Activated naive CD4-positive, alpha-beta T cell treated with anti-CD3 and anti-CD28 coated beads for 36 hours (primary cell): Measurements from ENCODE around the gene GNAQ. TPM values are rescaled to one million over a fixed set of nuclear protein-coding genes. Genes with fewer than 3 reads are reported as not detected.

Experiments
- CTCF ChIA-PET: fragments of 350-600 bp; sonication (Branson Sonifier 250); formaldehyde crosslinking; loops from one replicate; lab custom pipeline; 2021; ENCODE audit warnings: antibody characterized with exemption; lab: Charles Lee
- DNase-seq: peaks from one replicate; pipeline ENCODE4 v3.0.0-alpha.2; 2020
- H3K27ac Mint-ChIP-seq: one replicate; pipeline ENCODE4 v1.8.0; 2021; ENCODE audit warnings: mild to moderate bottlenecking, mixed read lengths
- H3K27me3 Mint-ChIP-seq: one replicate; pipeline ENCODE4 v1.8.0; 2021; ENCODE audit warnings: low read depth, mixed read lengths
- H3K36me3 Mint-ChIP-seq: one replicate; pipeline ENCODE4 v1.8.0; 2021; ENCODE audit warnings: low read depth, mixed read lengths
- H3K4me1 Mint-ChIP-seq: one replicate; pipeline ENCODE4 v1.8.0; 2021; ENCODE audit warnings: low read depth, mixed read lengths
- H3K4me3 Mint-ChIP-seq: one replicate; pipeline ENCODE4 v1.8.0; 2021; ENCODE audit warnings: mild to moderate bottlenecking, moderate library complexity, mixed read lengths
- H3K9me3 Mint-ChIP-seq: one replicate; pipeline ENCODE4 v1.8.0; 2021; ENCODE audit warnings: mixed read lengths
- intact Hi-C: fragments of 100-400 bp; cut with micrococcal nuclease; formaldehyde crosslinking; loops from one replicate; pipeline ENCODE4 v1.15.1; 2023
- total RNA-seq, 2 experiments: library from RNA; stranded (reverse); gene quantifications; one replicate each; pipeline ENCODE4 v1.2.3, GENCODE V29; 2021

The GNAQ gene
- total RNA-seq, 2 experiments from 2014 or later = 22.4 to 22.7 TPM

GRCh38 chr9:77933019-77933418 is 98.6 kb downstream of the GNAQ start:
- H3K4me1 Mint-ChIP-seq = peaks cover 12% of the 10 kb centered on the region
- no peak overlapping the region for H3K4me3 Mint-ChIP-seq
- no peaks in the 10 kb centered on the region for H3K9me3 Mint-ChIP-seq
- intact Hi-C loops = no loop called here
- H3K27me3 Mint-ChIP-seq = no peaks in the 10 kb centered on the region
- no peak overlapping the region for H3K27ac Mint-ChIP-seq
- DNase-seq = no peak
- CTCF ChIA-PET = no interaction called here
- H3K36me3 Mint-ChIP-seq = peaks cover 8% of the 10 kb centered on the region

- Mint-ChIP-seq H3K27ac (no peak overlapping the region), H3K27me3 (no peaks in the 10 kb centered on the region)
- CTCF ChIA-PET = no interaction called here
Measured at GRCh38 chr9:77929942-77930341, 101.7 kb downstream of the GNAQ start.

GRCh38 chr9:77927265-77927664 is 104.3 kb downstream of the GNAQ start:
- DNase-seq = no peak
- no peak overlapping the region for H3K27ac Mint-ChIP-seq
- H3K36me3 Mint-ChIP-seq = peaks cover under 1% of the 10 kb centered on the region
- H3K9me3 Mint-ChIP-seq = no peaks in the 10 kb centered on the region
- no peak overlapping the region for H3K4me3 Mint-ChIP-seq
- intact Hi-C loops = loop anchor here (5.0 kb wide), 1 partner anchor 35 kb away; no protein-coding TSS in a partner anchor
- H3K4me1 Mint-ChIP-seq = peaks cover 15% of the 10 kb centered on the region
- CTCF ChIA-PET = interaction anchor here (0.5 kb wide), 1 partner anchor 148 kb away, joined by 4 read pairs; no protein-coding TSS in a partner anchor
- no peaks in the 10 kb centered on the region for H3K27me3 Mint-ChIP-seq

More at GRCh38 chr9:77929942-77930341, 101.7 kb downstream of the GNAQ start:
- Mint-ChIP-seq H3K4me1 (peaks cover 22% of the 10 kb centered on the region), H3K4me3 (no peak overlapping the region), H3K9me3 (no peaks in the 10 kb centered on the region), H3K36me3 (peaks cover 6% of the 10 kb centered on the region)
- DNase-seq = no peak
- intact Hi-C loops = loop anchor here (5.0 kb wide), 1 partner anchor 32 kb away; no protein-coding TSS in a partner anchor

GRCh38 chr9:77926371-77926878 is 105.2 kb downstream of the GNAQ start:
- Mint-ChIP-seq H3K9me3 (no peaks in the 10 kb centered on the region), H3K36me3 (peaks cover 6% of the 10 kb centered on the region), H3K27ac (peak overlapping the region; percentile 11), H3K4me3 (no peak overlapping the region), H3K27me3 (no peaks in the 10 kb centered on the region), H3K4me1 (peaks cover 13% of the 10 kb centered on the region)
- DNase-seq = no peak
- CTCF ChIA-PET = interaction anchor here (1.3 kb wide), 1 partner anchor 8 kb away, joined by 3 read pairs; no protein-coding TSS in a partner anchor
- intact Hi-C loops = loop anchor here (5.0 kb wide), 1 partner anchor 36 kb away; no protein-coding TSS in a partner anchor

GRCh38 chr9:77922591-77922990 is 109.0 kb downstream of the GNAQ start:
- Mint-ChIP-seq H3K36me3 (peaks cover 20% of the 10 kb centered on the region), H3K27me3 (no peaks in the 10 kb centered on the region), H3K27ac (no peak overlapping the region), H3K9me3 (no peaks in the 10 kb centered on the region), H3K4me3 (no peak overlapping the region), H3K4me1 (peaks cover 13% of the 10 kb centered on the region)
- DNase-seq = no peak
- intact Hi-C loops = no loop called here
- CTCF ChIA-PET = no interaction called here

GRCh38 chr9:77917800-77918199 is 113.8 kb downstream of the GNAQ start:
- H3K4me1 Mint-ChIP-seq = peaks cover 19% of the 10 kb centered on the region
- no peaks in the 10 kb centered on the region for H3K9me3 Mint-ChIP-seq
- H3K4me3 Mint-ChIP-seq = no peak overlapping the region
- DNase-seq = no peak
- intact Hi-C loops = no loop called here
- H3K36me3 Mint-ChIP-seq = peaks cover 27% of the 10 kb centered on the region
- CTCF ChIA-PET = interaction anchor here (0.6 to 1.2 kb wide), 4 partner anchors 8 to 117 kb away, joined by 3 read pairs; no protein-coding TSS in a partner anchor
- H3K27me3 Mint-ChIP-seq = no peaks in the 10 kb centered on the region
- no peak overlapping the region for H3K27ac Mint-ChIP-seq

- Mint-ChIP-seq H3K4me3 (no peak overlapping the region), H3K27me3 (no peaks in the 10 kb centered on the region), H3K4me1 (peaks cover 21% of the 10 kb centered on the region), H3K9me3 (no peaks in the 10 kb centered on the region), H3K27ac (peak overlapping the region; percentile 64), H3K36me3 (peaks cover 24% of the 10 kb centered on the region)
- CTCF ChIA-PET = interaction anchor here (0.5 to 1.2 kb wide), 2 partner anchors 85 to 118 kb away, joined by 3 read pairs; no protein-coding TSS in a partner anchor
- intact Hi-C loops = no loop called here
- DNase-seq = no peak
Measured at GRCh38 chr9:77916820-77917219, 114.8 kb downstream of the GNAQ start.

- H3K4me3 Mint-ChIP-seq = no peak overlapping the region
- no peaks in the 10 kb centered on the region for H3K9me3 Mint-ChIP-seq
- H3K27me3 Mint-ChIP-seq = no peaks in the 10 kb centered on the region
- H3K27ac Mint-ChIP-seq = peak overlapping the region; percentile 64
- CTCF ChIA-PET = interaction anchor here (0.5 kb wide), 1 partner anchor 85 kb away, joined by 3 read pairs; no protein-coding TSS in a partner anchor
- intact Hi-C loops = no loop called here
- peaks cover 21% of the 10 kb centered on the region for H3K36me3 Mint-ChIP-seq
- DNase-seq = peak; percentile 42
- peaks cover 25% of the 10 kb centered on the region for H3K4me1 Mint-ChIP-seq
Measured at GRCh38 chr9:77916410-77916819, 115.2 kb downstream of the GNAQ start.

GRCh38 chr9:77915744-77916143 is 115.9 kb downstream of the GNAQ start:
- H3K36me3 Mint-ChIP-seq = peaks cover 20% of the 10 kb centered on the region
- H3K27me3 Mint-ChIP-seq = no peaks in the 10 kb centered on the region
- no peaks in the 10 kb centered on the region for H3K9me3 Mint-ChIP-seq
- H3K4me3 Mint-ChIP-seq = no peak overlapping the region
- no peak overlapping the region for H3K27ac Mint-ChIP-seq
- CTCF ChIA-PET = interaction anchor here (0.5 kb wide), 1 partner anchor 360 kb away, joined by 4 read pairs; no protein-coding TSS in a partner anchor
- intact Hi-C loops = no loop called here
- no peak for DNase-seq
- peaks cover 32% of the 10 kb centered on the region for H3K4me1 Mint-ChIP-seq

GRCh38 chr9:77912895-77913693 is 118.5 kb downstream of the GNAQ start:
- H3K4me3 Mint-ChIP-seq = no peak overlapping the region

GRCh38 chr9:77911928-77912327 is 119.7 kb downstream of the GNAQ start:
- CTCF ChIA-PET = no interaction called here
- Mint-ChIP-seq H3K36me3 (peaks cover 9% of the 10 kb centered on the region), H3K27me3 (no peaks in the 10 kb centered on the region), H3K9me3 (no peaks in the 10 kb centered on the region), H3K4me3 (no peak overlapping the region), H3K27ac (no peak overlapping the region), H3K4me1 (peaks cover 61% of the 10 kb centered on the region)
- intact Hi-C loops = no loop called here
- no peak for DNase-seq

More at GRCh38 chr9:77912895-77913693, 118.5 kb downstream of the GNAQ start:
- intact Hi-C loops = no loop called here
- CTCF ChIA-PET = interaction anchor here (1.3 kb wide), 1 partner anchor 162 kb away, joined by 3 read pairs; no protein-coding TSS in a partner anchor
- no peaks in the 10 kb centered on the region for H3K27me3 Mint-ChIP-seq
- DNase-seq = no peak
- H3K4me1 Mint-ChIP-seq = peaks cover 58% of the 10 kb centered on the region
- H3K27ac Mint-ChIP-seq = no peak overlapping the region
- peaks cover 7% of the 10 kb centered on the region for H3K36me3 Mint-ChIP-seq
- H3K9me3 Mint-ChIP-seq = no peaks in the 10 kb centered on the region

- Mint-ChIP-seq H3K4me1 (peaks cover 50% of the 10 kb centered on the region), H3K27ac (no peak overlapping the region)
- CTCF ChIA-PET = interaction anchor here (0.5 to 0.7 kb wide), 3 partner anchors 36 to 209 kb away, joined by 3 to 4 read pairs (median 3); no protein-coding TSS in a partner anchor
Measured at GRCh38 chr9:77910194-77910621, 121.4 kb downstream of the GNAQ start.

More at GRCh38 chr9:77910194-77910621, 121.4 kb downstream of the GNAQ start:
- H3K4me3 Mint-ChIP-seq = no peak overlapping the region
- intact Hi-C loops = no loop called here
- no peaks in the 10 kb centered on the region for H3K9me3 Mint-ChIP-seq
- H3K36me3 Mint-ChIP-seq = peaks cover 9% of the 10 kb centered on the region
- no peak for DNase-seq
- H3K27me3 Mint-ChIP-seq = no peaks in the 10 kb centered on the region
